Ishikawa (cell line): ENCODE measurements around the gene HMGCLL1.

Experiments used
- CEBPB ChIP-seq: IDR thresholded peaks from 2 replicates; pipeline ENCODE4 v1.6.1; 2012
- CREB1 ChIP-seq: IDR thresholded peaks from 2 replicates; pipeline ENCODE4 v1.6.1; 2012; ENCODE audit warnings: low read depth
- EGR1 ChIP-seq: IDR thresholded peaks from 2 replicates; pipeline ENCODE4 v1.6.1; 2012
- EP300 ChIP-seq: IDR thresholded peaks from 2 replicates; pipeline ENCODE4 v1.6.1; 2012; ENCODE audit warnings: borderline replicate concordance
- FOXM1 ChIP-seq: IDR thresholded peaks from 2 replicates; pipeline ENCODE4 v1.6.1; 2012; ENCODE audit warnings: low read depth, borderline replicate concordance
- NFIC ChIP-seq: IDR thresholded peaks from 2 replicates; pipeline ENCODE4 v1.6.1; 2012
- RAD21 ChIP-seq: IDR thresholded peaks from 2 replicates; pipeline ENCODE4 v1.6.1; 2012; ENCODE audit warnings: low read depth
- TAF1 ChIP-seq: IDR thresholded peaks from 2 replicates; pipeline ENCODE4 v1.6.1; 2012; ENCODE audit warnings: low read depth, mild to moderate bottlenecking
- TCF12 ChIP-seq: IDR thresholded peaks from 2 replicates; pipeline ENCODE4 v1.6.1; 2012; ENCODE audit warnings: low read depth
- TEAD4 ChIP-seq: IDR thresholded peaks from 2 replicates; pipeline ENCODE4 v1.6.1; 2012
- YY1 ChIP-seq: IDR thresholded peaks from 2 replicates; pipeline ENCODE4 v1.6.1; 2012; ENCODE audit warnings: low read depth
- ZBTB7A ChIP-seq: IDR thresholded peaks from 2 replicates; pipeline ENCODE4 v1.6.1; 2012; ENCODE audit warnings: low read depth
- TF ChIP-seq, protein P1 (sequence below): IDR thresholded peaks from 2 replicates; pipeline ENCODE4 v1.6.1; 2012
- TF ChIP-seq, protein P2 (sequence below): IDR thresholded peaks from 2 replicates; pipeline ENCODE4 v1.6.1; 2012
- TF ChIP-seq, protein P3 (sequence below): IDR thresholded peaks from 2 replicates; pipeline ENCODE4 v1.6.1; 2012; ENCODE audit warnings: low read depth, mild to moderate bottlenecking

Gene HMGCLL1

DNA sequence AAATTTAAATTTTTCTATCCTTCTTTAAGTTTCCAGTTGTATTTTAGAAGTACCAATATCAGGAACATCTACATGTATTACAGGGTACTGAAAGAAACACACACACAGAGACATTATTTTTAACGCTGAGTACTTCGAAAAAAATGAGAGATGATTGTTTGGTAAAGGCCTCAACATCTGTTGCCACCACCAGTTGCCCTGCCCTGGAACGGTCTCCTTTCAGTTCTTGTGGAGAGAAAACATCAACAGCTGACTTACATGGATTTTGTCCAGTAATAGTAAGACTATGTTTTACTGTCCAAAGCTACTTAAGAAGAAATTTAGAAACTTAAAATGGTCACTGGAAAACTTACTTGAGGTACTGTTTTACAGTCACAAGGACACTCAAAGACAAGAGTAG lies 16.7 kb downstream of the HMGCLL1 start:
- TF ChIP-seq, protein P1, sequence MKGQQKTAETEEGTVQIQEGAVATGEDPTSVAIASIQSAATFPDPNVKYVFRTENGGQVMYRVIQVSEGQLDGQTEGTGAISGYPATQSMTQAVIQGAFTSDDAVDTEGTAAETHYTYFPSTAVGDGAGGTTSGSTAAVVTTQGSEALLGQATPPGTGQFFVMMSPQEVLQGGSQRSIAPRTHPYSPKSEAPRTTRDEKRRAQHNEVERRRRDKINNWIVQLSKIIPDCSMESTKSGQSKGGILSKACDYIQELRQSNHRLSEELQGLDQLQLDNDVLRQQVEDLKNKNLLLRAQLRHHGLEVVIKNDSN, result no peak
- TF ChIP-seq NFIC, result no peak
- TF ChIP-seq ZBTB7A, result no peak
- TF ChIP-seq, protein P2, sequence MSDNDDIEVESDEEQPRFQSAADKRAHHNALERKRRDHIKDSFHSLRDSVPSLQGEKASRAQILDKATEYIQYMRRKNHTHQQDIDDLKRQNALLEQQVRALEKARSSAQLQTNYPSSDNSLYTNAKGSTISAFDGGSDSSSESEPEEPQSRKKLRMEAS, result no peak
- TF ChIP-seq EGR1, result no peak
- TF ChIP-seq EP300, result no peak
- no peak for TF ChIP-seq TCF12
- TF ChIP-seq, protein P3, sequence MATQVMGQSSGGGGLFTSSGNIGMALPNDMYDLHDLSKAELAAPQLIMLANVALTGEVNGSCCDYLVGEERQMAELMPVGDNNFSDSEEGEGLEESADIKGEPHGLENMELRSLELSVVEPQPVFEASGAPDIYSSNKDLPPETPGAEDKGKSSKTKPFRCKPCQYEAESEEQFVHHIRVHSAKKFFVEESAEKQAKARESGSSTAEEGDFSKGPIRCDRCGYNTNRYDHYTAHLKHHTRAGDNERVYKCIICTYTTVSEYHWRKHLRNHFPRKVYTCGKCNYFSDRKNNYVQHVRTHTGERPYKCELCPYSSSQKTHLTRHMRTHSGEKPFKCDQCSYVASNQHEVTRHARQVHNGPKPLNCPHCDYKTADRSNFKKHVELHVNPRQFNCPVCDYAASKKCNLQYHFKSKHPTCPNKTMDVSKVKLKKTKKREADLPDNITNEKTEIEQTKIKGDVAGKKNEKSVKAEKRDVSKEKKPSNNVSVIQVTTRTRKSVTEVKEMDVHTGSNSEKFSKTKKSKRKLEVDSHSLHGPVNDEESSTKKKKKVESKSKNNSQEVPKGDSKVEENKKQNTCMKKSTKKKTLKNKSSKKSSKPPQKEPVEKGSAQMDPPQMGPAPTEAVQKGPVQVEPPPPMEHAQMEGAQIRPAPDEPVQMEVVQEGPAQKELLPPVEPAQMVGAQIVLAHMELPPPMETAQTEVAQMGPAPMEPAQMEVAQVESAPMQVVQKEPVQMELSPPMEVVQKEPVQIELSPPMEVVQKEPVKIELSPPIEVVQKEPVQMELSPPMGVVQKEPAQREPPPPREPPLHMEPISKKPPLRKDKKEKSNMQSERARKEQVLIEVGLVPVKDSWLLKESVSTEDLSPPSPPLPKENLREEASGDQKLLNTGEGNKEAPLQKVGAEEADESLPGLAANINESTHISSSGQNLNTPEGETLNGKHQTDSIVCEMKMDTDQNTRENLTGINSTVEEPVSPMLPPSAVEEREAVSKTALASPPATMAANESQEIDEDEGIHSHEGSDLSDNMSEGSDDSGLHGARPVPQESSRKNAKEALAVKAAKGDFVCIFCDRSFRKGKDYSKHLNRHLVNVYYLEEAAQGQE, result no peak
- TF ChIP-seq CEBPB, result no peak
- TF ChIP-seq RAD21, result no peak
- no peak for TF ChIP-seq FOXM1
- no peak for TF ChIP-seq TAF1
- no peak for TF ChIP-seq YY1
- TF ChIP-seq CREB1, result no peak

DNA sequence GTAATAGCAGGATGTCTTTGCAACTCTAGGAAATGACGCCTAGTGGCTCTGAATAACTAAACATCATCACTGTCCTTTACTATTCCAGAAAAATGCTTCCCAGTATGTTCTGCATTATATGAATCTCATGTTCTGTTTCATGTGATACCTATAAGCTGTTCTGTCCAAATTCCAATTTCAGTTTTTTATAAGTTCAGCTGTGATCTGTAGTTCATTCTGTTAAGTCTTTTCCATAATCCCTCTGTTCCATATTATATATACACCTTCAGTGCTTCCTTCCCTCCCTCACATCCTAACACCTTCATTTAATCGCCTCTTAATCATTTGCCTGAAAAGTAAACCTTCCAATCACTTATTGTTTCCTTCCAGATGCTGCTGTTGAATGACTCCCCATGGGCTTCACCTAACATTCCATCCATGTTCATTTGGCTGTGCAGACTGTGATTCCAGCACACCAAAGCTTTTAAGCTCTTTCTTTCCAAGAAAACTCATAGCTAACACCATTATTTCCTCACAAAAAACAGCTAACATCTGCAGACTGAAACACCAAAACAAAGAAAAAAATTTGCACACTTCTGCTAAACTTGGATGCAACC lies 18.6 kb downstream of the HMGCLL1 start:
- no peak for TF ChIP-seq YY1
- no peak for TF ChIP-seq CEBPB
- no peak for TF ChIP-seq TAF1
- no peak for TF ChIP-seq RAD21
- TF ChIP-seq EGR1, result no peak
- TF ChIP-seq TEAD4, result no peak

DNA sequence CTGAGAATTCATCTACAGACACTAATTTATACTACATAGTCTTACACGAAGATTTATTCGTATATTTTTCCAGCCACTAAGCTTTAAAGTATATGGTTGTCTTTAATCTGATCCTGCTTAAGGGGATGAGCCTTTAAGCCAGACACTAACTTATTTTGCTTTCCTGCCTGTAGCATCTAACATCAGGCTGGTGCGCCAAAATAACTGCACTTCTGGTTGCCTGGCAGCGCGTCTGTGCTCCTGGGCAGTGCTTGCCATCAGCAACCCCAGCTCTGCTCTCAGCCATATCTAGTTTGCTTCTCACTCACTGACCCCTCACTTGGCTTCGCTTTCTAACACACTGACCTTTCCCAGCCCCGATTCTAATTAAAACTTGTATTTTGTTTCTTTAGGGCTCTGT lies 21.8 kb downstream of the HMGCLL1 start:
- no peak for TF ChIP-seq ZBTB7A

DNA sequence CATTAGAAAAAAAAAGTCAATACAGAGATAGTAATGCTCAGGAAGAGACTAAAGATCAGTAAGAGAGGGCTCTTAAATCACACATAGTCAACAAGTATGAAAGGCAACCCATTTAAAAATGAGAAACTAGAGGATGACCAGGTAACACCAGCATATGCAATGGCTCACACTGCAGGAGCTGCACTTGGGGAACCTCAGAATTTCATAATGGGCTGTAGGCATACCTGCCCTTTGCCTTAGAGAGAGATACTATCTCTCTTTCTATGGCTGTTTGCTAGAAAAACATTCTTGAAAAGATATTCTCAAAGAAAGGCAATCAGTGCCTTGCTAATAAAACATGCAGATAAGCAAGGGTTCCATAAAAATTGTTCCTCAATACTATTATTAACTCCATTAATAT lies 33.2 kb downstream of the HMGCLL1 start:
- no peak for TF ChIP-seq EGR1
- no peak for TF ChIP-seq CEBPB
- TF ChIP-seq RAD21, result no peak

DNA sequence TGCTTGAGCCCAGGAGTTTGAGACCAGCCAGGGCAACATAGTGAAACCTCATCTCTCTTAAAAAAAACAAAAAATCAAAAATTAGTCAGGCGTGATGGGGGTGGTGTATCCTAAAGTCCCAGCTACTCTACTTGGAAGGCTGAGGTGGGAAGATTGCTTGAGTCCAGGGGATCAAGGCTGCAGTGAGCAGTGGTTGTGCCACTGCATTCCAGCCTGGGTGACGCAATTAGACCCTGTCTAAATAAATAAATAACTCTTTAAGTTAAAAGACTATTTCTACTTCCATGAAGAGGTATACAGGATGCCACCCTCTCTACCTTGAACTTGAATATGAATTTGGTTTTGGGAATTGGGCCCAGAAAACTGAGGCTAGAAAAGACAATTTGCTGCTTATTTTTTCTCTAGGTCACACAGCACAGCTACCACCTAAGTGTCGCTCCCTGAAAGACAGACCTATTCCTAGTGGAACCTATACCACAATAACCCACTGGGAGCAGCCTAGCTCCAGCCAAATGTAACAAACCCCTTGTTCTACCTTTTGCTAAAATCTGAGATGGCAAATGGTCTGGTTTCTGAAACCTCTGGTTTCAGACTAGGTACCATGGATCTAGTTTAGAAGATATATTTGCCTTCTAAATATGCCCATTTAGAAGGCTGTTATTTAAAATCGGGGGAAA lies 35.2 kb downstream of the HMGCLL1 start:
- TF ChIP-seq CEBPB (peak; percentile 9; the same call in 1 of the 2 replicates), ZBTB7A (no peak)

DNA sequence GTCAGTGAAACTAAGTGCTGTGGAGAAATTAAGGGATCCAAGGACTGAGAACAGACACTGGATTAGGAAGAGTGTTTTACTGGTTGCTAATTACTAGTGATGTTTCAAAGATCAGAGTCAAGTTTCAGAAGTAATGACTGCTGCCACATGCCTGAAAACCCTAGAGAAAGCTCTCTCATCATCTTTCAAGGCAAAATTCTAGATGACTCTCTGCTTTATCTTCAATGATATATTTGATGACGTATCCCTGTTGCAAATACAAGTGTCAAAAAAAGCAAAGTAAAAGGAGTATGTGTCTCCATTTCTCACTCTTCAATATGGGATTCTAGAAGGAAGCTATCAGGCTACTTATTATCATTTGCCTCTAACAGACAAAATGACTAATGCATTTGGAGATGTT lies 38.0 kb downstream of the HMGCLL1 start:
- TF ChIP-seq RAD21 (no peak), CEBPB (no peak), EP300 (no peak), EGR1 (no peak), FOXM1 (no peak), TAF1 (no peak), NFIC (no peak), TCF12 (no peak), ZBTB7A (no peak), YY1 (no peak), TEAD4 (no peak), CREB1 (no peak)
- TF ChIP-seq, protein P2, result no peak
- TF ChIP-seq, protein P1, result no peak
- TF ChIP-seq, protein P3, result no peak

DNA sequence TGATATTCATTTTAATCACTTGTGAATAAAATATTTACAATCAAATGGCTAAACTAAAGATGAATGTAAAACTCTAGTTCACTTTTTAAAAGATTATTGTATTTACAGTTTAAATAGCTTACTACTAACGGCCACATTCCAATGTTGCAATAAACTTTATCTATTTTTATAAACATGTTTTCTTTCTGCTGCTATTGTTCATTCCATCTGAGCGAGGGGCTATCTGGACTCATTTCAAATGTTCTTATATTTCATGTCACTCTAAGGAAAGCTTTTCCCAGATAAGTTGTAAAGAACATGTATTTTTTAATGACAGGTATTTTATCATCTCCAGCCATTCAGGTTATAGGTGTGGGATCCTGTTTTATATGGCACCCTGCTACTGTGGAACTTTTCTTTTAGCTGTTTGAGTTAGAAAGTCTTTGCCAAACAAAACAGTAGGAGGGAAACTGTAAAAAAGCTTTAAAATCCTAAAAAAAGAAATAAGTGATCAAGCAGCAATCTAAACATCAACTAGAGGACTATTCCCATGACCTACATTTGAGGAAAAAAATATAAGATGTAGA lies 42.5 kb downstream of the HMGCLL1 start:
- TF ChIP-seq YY1 (no peak), CREB1 (no peak), CEBPB (no peak), ZBTB7A (no peak), FOXM1 (no peak), RAD21 (no peak), EGR1 (no peak), EP300 (no peak), TEAD4 (no peak), TCF12 (no peak), TAF1 (no peak), NFIC (no peak)
- TF ChIP-seq, protein P1, result no peak
- TF ChIP-seq, protein P2, result no peak
- TF ChIP-seq, protein P3, result no peak
